Measurements from ENCODE around the gene CDK10. TPM values are rescaled to one million over a fixed set of nuclear protein-coding genes. Genes with fewer than 3 reads are reported as not detected.

Gene CDK10
- polyA plus RNA-seq, 3 donors: 16.5 to 107 (median 18.3) TPM

DNA sequence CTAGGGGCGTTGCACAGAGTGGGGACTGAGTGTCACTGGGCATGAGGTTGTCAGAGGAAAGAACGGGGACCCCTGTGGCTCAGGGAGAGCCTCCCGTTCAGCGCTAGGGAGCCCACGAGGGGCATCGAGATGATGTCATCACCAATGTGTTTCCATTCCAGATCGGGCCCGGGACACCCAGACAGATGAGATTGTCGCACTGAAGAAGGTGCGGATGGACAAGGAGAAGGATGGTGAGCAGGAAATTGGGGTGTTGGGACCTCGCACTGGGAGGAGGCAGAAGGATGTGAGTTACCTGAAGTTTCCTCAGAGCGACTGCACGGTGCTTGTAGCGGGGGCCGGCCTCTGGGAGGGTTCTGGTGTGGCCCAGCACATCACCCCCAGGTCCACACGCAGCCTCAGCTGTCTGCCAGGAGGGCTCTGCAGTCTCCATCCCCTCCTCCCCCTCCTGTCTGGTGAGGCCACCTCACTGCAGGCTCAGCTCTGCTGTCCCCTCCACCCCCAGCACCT lies 4.0 kb downstream of the CDK10 start:
- H3K4me1 Mint-ChIP-seq: peaks cover 9% of the 10 kb centered on the region
- Histone ChIP-seq H3K4me3 (replicated peaks in 1 of 3; ENCODE audit: low read depth in 2 of 3, low read length in 3 of 3) (no peak overlapping the region), H3K27ac (ENCODE audit: low read depth in 1 of 2, low read length in 2 of 2) (no peak overlapping the region), H3K4me1 (ENCODE audit: control insufficient read depth in 1 of 2, insufficient read depth in 2 of 2, low read length in 2 of 2) (peaks cover 10 to 17% of the 10 kb centered on the region in 2 donors), H3K9ac (ENCODE audit: insufficient read depth, low read length, poor library complexity, severe bottlenecking) (no peak overlapping the region), H3K36me3 (replicated peaks in 1 of 2; ENCODE audit: control insufficient read depth in 1 of 2, insufficient read depth in 2 of 2, low read length in 2 of 2) (peaks cover 48 to 60% of the 10 kb centered on the region in 2 donors), H3K4me2 (replicated peaks; ENCODE audit: extremely low read depth, low read length, poor library complexity, severe bottlenecking) (no peak overlapping the region), H3K9me3 (replicated peaks in 1 of 2; ENCODE audit: control insufficient read depth in 1 of 2, insufficient read depth in 1 of 2, low read length in 2 of 2) (peaks cover 0 to 6% of the 10 kb centered on the region in 2 donors), H3K79me2 (ENCODE audit: insufficient read depth, low read length) (peaks cover 25% of the 10 kb centered on the region), H2AFZ (ENCODE audit: insufficient read depth, low read depth, low read length, poor library complexity, severe bottlenecking) (no peak overlapping the region), H4K20me1 (ENCODE audit: insufficient read depth, low read length) (peaks cover 10% of the 10 kb centered on the region), H3K27me3 (ENCODE audit: control insufficient read depth in 2 of 2, insufficient read depth in 2 of 2, low read length in 2 of 2) (no peaks in the 10 kb centered on the region)
- TF ChIP-seq, protein P1, sequence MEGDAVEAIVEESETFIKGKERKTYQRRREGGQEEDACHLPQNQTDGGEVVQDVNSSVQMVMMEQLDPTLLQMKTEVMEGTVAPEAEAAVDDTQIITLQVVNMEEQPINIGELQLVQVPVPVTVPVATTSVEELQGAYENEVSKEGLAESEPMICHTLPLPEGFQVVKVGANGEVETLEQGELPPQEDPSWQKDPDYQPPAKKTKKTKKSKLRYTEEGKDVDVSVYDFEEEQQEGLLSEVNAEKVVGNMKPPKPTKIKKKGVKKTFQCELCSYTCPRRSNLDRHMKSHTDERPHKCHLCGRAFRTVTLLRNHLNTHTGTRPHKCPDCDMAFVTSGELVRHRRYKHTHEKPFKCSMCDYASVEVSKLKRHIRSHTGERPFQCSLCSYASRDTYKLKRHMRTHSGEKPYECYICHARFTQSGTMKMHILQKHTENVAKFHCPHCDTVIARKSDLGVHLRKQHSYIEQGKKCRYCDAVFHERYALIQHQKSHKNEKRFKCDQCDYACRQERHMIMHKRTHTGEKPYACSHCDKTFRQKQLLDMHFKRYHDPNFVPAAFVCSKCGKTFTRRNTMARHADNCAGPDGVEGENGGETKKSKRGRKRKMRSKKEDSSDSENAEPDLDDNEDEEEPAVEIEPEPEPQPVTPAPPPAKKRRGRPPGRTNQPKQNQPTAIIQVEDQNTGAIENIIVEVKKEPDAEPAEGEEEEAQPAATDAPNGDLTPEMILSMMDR (IDR thresholded peaks at IDR 0.05): no peak
- H3K4me3 Mint-ChIP-seq: no peak overlapping the region
- H3K27ac Mint-ChIP-seq: peak overlapping the region in 1 of 7 donors; percentile 23
- peaks cover 37 to 62% of the 10 kb centered on the region in 2 donors for H3K36me3 Mint-ChIP-seq
- WGBS (ENCODE audit: insufficient coverage): 95% methylated on average over 14 of the region's 16 CpGs
- peaks cover 0 to 2% (median 2%) of the 10 kb centered on the region in 3 donors for H3K27me3 Mint-ChIP-seq (ENCODE audit: low read depth in 3 of 3)
- intact Hi-C loops (cut with micrococcal nuclease): no loop called here
- no peak for DNase-seq
- H3K9me3 Mint-ChIP-seq: peaks cover 0 to 4% (median 2%) of the 10 kb centered on the region in 7 donors

DNA sequence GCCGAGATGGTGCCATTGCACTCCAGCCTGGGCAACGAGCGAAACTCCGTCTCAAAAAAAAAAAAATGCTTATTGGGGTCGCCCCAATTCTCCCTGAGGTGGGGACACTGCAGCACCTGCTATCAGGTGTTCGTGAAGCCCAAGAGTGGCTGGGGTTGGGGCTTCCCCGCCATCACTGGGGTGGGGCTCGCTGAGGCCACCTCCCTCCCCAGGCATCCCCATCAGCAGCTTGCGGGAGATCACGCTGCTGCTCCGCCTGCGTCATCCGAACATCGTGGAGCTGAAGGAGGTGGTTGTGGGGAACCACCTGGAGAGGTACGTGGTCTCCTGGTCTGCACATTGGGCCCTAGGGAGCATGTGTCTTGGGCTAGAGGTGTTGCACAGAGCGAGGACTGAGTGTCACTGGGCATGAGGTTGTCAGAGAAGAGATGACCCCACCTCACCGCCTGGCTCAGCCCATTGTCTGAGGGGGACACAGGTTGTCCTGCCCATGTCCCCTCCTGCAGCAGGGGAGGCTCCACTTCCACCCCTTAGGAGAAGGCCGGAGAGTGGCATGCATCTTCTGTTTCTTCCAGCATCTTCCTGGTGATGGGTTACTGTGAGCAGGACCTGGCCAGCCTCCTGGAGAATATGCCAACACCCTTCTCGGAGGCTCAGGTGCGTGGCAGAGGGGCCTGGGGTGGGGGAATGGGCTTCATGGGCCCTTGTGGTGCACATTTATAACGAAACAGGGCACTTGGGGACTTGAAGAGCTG lies 4.9 kb downstream of the CDK10 start:
- Histone ChIP-seq H3K4me3 (replicated peaks in 1 of 3; ENCODE audit: low read depth in 2 of 3, low read length in 3 of 3) (no peak overlapping the region), H3K27ac (ENCODE audit: low read depth in 1 of 2, low read length in 2 of 2) (no peak overlapping the region), H3K27me3 (ENCODE audit: control insufficient read depth in 2 of 2, insufficient read depth in 2 of 2, low read length in 2 of 2) (no peaks in the 10 kb centered on the region), H3K9ac (ENCODE audit: insufficient read depth, low read length, poor library complexity, severe bottlenecking) (no peak overlapping the region), H3K4me1 (ENCODE audit: control insufficient read depth in 1 of 2, insufficient read depth in 2 of 2, low read length in 2 of 2) (peaks cover 10 to 12% of the 10 kb centered on the region in 2 donors), H2AFZ (ENCODE audit: insufficient read depth, low read depth, low read length, poor library complexity, severe bottlenecking) (no peak overlapping the region), H3K9me3 (replicated peaks in 1 of 2; ENCODE audit: control insufficient read depth in 1 of 2, insufficient read depth in 1 of 2, low read length in 2 of 2) (no peaks in the 10 kb centered on the region), H4K20me1 (ENCODE audit: insufficient read depth, low read length) (peaks cover 12% of the 10 kb centered on the region), H3K79me2 (ENCODE audit: insufficient read depth, low read length) (peaks cover 25% of the 10 kb centered on the region), H3K4me2 (replicated peaks; ENCODE audit: extremely low read depth, low read length, poor library complexity, severe bottlenecking) (no peak overlapping the region), H3K36me3 (replicated peaks in 1 of 2; ENCODE audit: control insufficient read depth in 1 of 2, insufficient read depth in 2 of 2, low read length in 2 of 2) (peaks cover 54 to 64% of the 10 kb centered on the region in 2 donors)
- intact Hi-C loops (cut with micrococcal nuclease): no loop called here
- Mint-ChIP-seq H3K4me1 (peaks cover 7% of the 10 kb centered on the region), H3K27ac (peak overlapping the region in 1 of 7 donors; percentile 48), H3K9me3 (no peaks in the 10 kb centered on the region), H3K27me3 (ENCODE audit: low read depth in 3 of 3) (peaks cover 0 to 2% (median 0%) of the 10 kb centered on the region in 3 donors), H3K4me3 (no peak overlapping the region), H3K36me3 (peaks cover 42 to 69% of the 10 kb centered on the region in 2 donors)
- 96% methylated on average over 13 of the region's 21 CpGs for WGBS (ENCODE audit: insufficient coverage)
- TF ChIP-seq, protein P1 (IDR thresholded peaks at IDR 0.05): no peak
- DNase-seq: no peak
